Glomerular visceral epithelial cell (primary cell): ENCODE measurements around the gene RAB4B.
"Not testable (repeated sequence)": the region's sequence is repeated elsewhere in the genome, so short reads cannot be mapped to it uniquely, and the experiment has no call there.

Experiments
- DNase-seq: peaks from one replicate; pipeline ENCODE4 v3.0.0-alpha.2; 2016; ENCODE audit errors: extremely low spot score

RAB4B gene

GRCh38 chr19:40750874-40751537, 27.0 kb upstream of the RAB4B start, which contains the start of gene SNRPA:
SNRPA (plus strand) TSS chr19:40751203; CDS start chr19:40751409, 206 bp downstream.
- DNase-seq = peak; percentile 98

- DNase-seq = no peak
Measured at GRCh38 chr19:40752257-40752781, 25.7 kb upstream of the RAB4B start.

GRCh38 chr19:40754611-40755247, 23.3 kb upstream of the RAB4B start:
- DNase-seq = no peak

GRCh38 chr19:40755248-40755624, 22.8 kb upstream of the RAB4B start:
- DNase-seq = peak; percentile 17

- no peak for DNase-seq
Measured at GRCh38 chr19:40755791-40756190, 22.3 kb upstream of the RAB4B start.

GRCh38 chr19:40756502-40757110, 21.4 kb upstream of the RAB4B start:
- DNase-seq = no peak

- no peak for DNase-seq
Measured at GRCh38 chr19:40758491-40758890, 19.6 kb upstream of the RAB4B start.

- no peak for DNase-seq
Measured at GRCh38 chr19:40759352-40759751, 18.7 kb upstream of the RAB4B start.

GRCh38 chr19:40762754-40763470, 15.1 kb upstream of the RAB4B start:
- DNase-seq = no peak

- no peak for DNase-seq
Measured at GRCh38 chr19:40763526-40763925, 14.5 kb upstream of the RAB4B start.

GRCh38 chr19:40763963-40764362, 14.1 kb upstream of the RAB4B start:
- no peak for DNase-seq

- DNase-seq = not testable (repeated sequence)
Measured at GRCh38 chr19:40766385-40766784, 11.7 kb upstream of the RAB4B start.

- DNase-seq = no peak
Measured at GRCh38 chr19:40768869-40769268, 9.2 kb upstream of the RAB4B start.

- peak; percentile 21 for DNase-seq
Measured at GRCh38 chr19:40771101-40771862, 6.8 kb upstream of the RAB4B start.

- DNase-seq = no peak
Measured at GRCh38 chr19:40774916-40775631, 3.0 kb upstream of the RAB4B start, which contains the start of gene MIA. MIA (plus strand) TSS chr19:40775521; CDS start chr19:40775543, 22 bp downstream.

- no peak for DNase-seq
Measured at GRCh38 chr19:40775632-40776022, 2.4 kb upstream of the RAB4B start.

GRCh38 chr19:40776364-40776763, 1.7 kb upstream of the RAB4B start:
- no peak for DNase-seq

- DNase-seq = peak; percentile 96
Measured at GRCh38 chr19:40776932-40777644, 959 bp upstream of the RAB4B start.

GRCh38 chr19:40777645-40777936, 456 bp upstream of the RAB4B start:
- no peak for DNase-seq

GRCh38 chr19:40778706-40779284, 748 bp downstream of the RAB4B start:
- no peak for DNase-seq
